Panc1 (cell line): ENCODE data around the gene COPZ2. TPM values are rescaled to one million over a fixed set of nuclear protein-coding genes. Genes with fewer than 3 reads are reported as not detected.
"Not testable (repeated sequence)": the region's sequence is repeated elsewhere in the genome, so short reads cannot be mapped to it uniquely, and the experiment has no call there.

Experiments used
- ATAC-seq: fragments of 200-7000 bp; cut with Tn5 transposase; 2 replicates; pipeline ENCODE4 v1.9.1; 2020; ENCODE audit warnings: mild to moderate bottlenecking, moderate library complexity
- BruUV-seq: library from RNA; stranded (reverse); fragments of 400-500 nt; replicated peaks from 2 replicates; lab custom pipeline; 2021; lab: Mats Ljungman, UMichigan
- CTCF ChIA-PET: fragments of 300-600 bp; sonication (Branson Sonifier 250); formaldehyde crosslinking; loops from one replicate; lab custom pipeline; 2022; ENCODE audit warnings: antibody characterized with exemption; lab: Charles Lee
- POLR2A ChIA-PET: fragments of 300-600 bp; sonication (Branson Sonifier 250); formaldehyde crosslinking; loops from one replicate; lab custom pipeline; 2022; ENCODE audit warnings: antibody characterized with exemption; lab: Charles Lee
- DNase-seq: peaks from one replicate; pipeline ENCODE4 v3.0.0-alpha.2; 2010; ENCODE audit warnings: low read depth, low spot score
- H3K27ac ChIP-seq: 2 replicates; pipeline ENCODE4 v1.5.1; 2011; ENCODE audit warnings: mild to moderate bottlenecking, low read length, inconsistent platforms
- H3K27me3 ChIP-seq: fragments of 200-500 bp; sonication (Bioruptor generic); 2 replicates; pipeline ENCODE4 v1.6.0; 2014; ENCODE audit warnings: low read length, inconsistent platforms; ENCODE audit not compliant: control insufficient read depth, insufficient read depth
- H3K36me3 ChIP-seq: fragments of 200-500 bp; sonication (Bioruptor generic); 2 replicates; pipeline ENCODE4 v1.5.1; 2014; ENCODE audit warnings: inconsistent platforms, mild to moderate bottlenecking, low read length, moderate library complexity; ENCODE audit not compliant: control insufficient read depth, insufficient read depth
- H3K4me1 ChIP-seq: 2 replicates; pipeline ENCODE4 v1.5.1; 2011; ENCODE audit warnings: inconsistent platforms, mild to moderate bottlenecking, low read length, moderate library complexity; ENCODE audit not compliant: control insufficient read depth, insufficient read depth
- H3K4me3 ChIP-seq, 2 experiments: 2 replicates each; pipeline ENCODE4 v1.5.1; 2011 to 2012; ENCODE audit warnings: low read depth in 2 of 2, low read length in 2 of 2, mild to moderate bottlenecking in 2 of 2, inconsistent platforms in 1 of 2, moderate library complexity in 1 of 2
- H3K9me3 ChIP-seq: fragments of 200-500 bp; sonication (Bioruptor generic); 2 replicates; pipeline ENCODE4 v1.5.1; 2014; ENCODE audit warnings: low read depth, mild to moderate bottlenecking, inconsistent platforms, low read length, moderate library complexity; ENCODE audit not compliant: control insufficient read depth, insufficient read depth
- POLR2AphosphoS5 ChIP-seq: IDR thresholded peaks from 2 replicates; pipeline ENCODE4 v1.6.1; 2012; ENCODE audit warnings: mild to moderate bottlenecking, low read depth, low read length, moderate library complexity
- SIN3A ChIP-seq: IDR thresholded peaks from 2 replicates; pipeline ENCODE4 v1.6.1; 2012; ENCODE audit warnings: low read depth, mild to moderate bottlenecking, low read length, moderate library complexity, borderline replicate concordance; ENCODE audit not compliant: insufficient read depth
- TCF7L2 ChIP-seq: IDR thresholded peaks from 2 replicates; pipeline ENCODE4 v1.6.1; 2011; ENCODE audit warnings: mild to moderate bottlenecking, low read depth, low read length, inconsistent platforms
- in situ Hi-C: cut with HindIII; loops from 2 replicates; pipeline ENCODE4 v1.10.0; 2016; ENCODE audit warnings: low sequenced_read_pairs, low pct_unique_long_range_greater_than_20kb
- intact Hi-C: fragments of 100-400 bp; cut with micrococcal nuclease; formaldehyde crosslinking; loops from one replicate; pipeline ENCODE4 v1.10.0; 2022; ENCODE audit not compliant: unreplicated experiment
- total RNA-seq: library from RNA; stranded (reverse); gene quantifications from one replicate; pipeline ENCODE4 v1.2.1, GENCODE V29; 2021; ENCODE audit not compliant: unreplicated experiment
- TF ChIP-seq, protein P1 (sequence below), 2 experiments: IDR thresholded peaks; 2 replicates each; pipeline ENCODE4 v1.6.1; 2011 to 2012; ENCODE audit warnings: low read depth in 2 of 2, control low read depth in 1 of 2, low read length in 1 of 2, mild to moderate bottlenecking in 1 of 2, moderate library complexity in 1 of 2; ENCODE audit not compliant: insufficient read depth in 1 of 2
- TF ChIP-seq, protein P2 (sequence below): fragments of 450-650 bp; IDR thresholded peaks from 2 replicates; pipeline ENCODE4 v1.5.1; 2017; ENCODE audit warnings: mild to moderate bottlenecking

Gene COPZ2
- total RNA-seq, 1 experiment from 2014 or later = 5.4 TPM

DNA sequence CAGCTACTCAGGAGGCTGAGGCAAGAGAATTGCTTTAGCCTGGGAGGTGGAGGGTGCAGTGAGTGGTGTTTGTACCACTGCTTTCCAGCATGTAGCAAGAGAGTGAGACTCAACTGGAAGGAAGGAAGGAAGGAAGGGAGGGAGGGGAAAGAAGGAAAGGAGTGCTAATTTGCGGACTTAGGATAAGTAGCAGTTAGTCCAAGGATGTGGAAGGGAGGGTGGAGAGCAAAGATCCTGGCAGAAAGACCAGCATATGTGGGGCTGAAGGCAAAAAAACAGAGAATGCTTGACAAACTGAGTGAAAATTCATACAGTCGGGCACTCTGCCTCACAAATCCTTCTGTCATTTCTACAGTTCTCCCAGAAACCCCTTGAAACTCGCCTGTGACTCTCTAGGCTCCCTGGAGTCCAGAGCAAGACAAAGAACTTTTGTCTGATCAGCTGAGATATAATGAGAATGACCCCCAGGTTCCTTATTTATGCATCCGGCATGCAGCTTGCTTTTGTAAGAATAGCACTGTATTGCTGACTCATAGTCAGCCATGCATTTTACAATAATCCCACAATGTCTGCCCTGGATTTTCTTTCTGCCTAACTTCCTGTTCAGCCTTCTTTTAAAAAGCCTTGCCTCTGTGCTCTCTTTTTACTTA lies 35.2 kb downstream of the COPZ2 start:
- no peak overlapping the region for H3K4me3 ChIP-seq
- intact Hi-C loops (no loop called here), in situ Hi-C loops (no loop called here)
- H3K9me3 ChIP-seq = no peaks in the 10 kb centered on the region
- H3K27me3 ChIP-seq = no peaks in the 10 kb centered on the region
- no TSS peak for BruUV-seq
- POLR2A ChIA-PET = no interaction called here
- CTCF ChIA-PET = interaction anchor here (0.5 kb wide), 1 partner anchor 31 kb away, joined by 3 read pairs; the partner anchor contains the start of gene CDK5RAP3
- no peaks in the 10 kb centered on the region for H3K36me3 ChIP-seq
- H3K27ac ChIP-seq = peak overlapping the region; percentile 89
- ATAC-seq = peak; percentile 82
- TF ChIP-seq, protein P1, sequence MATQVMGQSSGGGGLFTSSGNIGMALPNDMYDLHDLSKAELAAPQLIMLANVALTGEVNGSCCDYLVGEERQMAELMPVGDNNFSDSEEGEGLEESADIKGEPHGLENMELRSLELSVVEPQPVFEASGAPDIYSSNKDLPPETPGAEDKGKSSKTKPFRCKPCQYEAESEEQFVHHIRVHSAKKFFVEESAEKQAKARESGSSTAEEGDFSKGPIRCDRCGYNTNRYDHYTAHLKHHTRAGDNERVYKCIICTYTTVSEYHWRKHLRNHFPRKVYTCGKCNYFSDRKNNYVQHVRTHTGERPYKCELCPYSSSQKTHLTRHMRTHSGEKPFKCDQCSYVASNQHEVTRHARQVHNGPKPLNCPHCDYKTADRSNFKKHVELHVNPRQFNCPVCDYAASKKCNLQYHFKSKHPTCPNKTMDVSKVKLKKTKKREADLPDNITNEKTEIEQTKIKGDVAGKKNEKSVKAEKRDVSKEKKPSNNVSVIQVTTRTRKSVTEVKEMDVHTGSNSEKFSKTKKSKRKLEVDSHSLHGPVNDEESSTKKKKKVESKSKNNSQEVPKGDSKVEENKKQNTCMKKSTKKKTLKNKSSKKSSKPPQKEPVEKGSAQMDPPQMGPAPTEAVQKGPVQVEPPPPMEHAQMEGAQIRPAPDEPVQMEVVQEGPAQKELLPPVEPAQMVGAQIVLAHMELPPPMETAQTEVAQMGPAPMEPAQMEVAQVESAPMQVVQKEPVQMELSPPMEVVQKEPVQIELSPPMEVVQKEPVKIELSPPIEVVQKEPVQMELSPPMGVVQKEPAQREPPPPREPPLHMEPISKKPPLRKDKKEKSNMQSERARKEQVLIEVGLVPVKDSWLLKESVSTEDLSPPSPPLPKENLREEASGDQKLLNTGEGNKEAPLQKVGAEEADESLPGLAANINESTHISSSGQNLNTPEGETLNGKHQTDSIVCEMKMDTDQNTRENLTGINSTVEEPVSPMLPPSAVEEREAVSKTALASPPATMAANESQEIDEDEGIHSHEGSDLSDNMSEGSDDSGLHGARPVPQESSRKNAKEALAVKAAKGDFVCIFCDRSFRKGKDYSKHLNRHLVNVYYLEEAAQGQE (IDR thresholded peaks at IDR 0.05; ENCODE audit: insufficient read depth in 1 of 2, low read depth in 2 of 2, low read length in 1 of 2) = no peak
- peaks cover 34% of the 10 kb centered on the region for H3K4me1 ChIP-seq
- DNase-seq = no peak

DNA sequence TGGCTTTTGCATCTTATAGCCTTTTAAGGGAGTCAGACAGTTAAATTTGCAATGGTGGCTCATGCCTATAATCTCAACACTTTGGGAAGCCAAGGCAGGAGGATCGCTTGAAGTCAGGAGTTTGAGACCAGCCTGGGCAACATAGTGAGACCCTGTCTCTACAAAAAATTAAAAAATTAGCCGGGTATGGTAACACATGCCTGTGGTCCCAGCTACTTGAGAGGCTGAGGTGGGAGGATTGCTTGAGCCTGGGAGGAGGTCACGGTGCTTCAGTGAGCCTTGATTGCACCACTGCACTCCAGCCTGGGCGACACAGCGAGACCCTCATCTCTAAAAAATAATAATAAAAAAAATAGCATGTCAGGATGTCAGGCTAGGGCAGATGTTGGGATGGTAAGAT lies 35.9 kb downstream of the COPZ2 start:
- H3K9me3 ChIP-seq, H3K36me3 ChIP-seq, intact Hi-C loops, ATAC-seq, H3K4me3 ChIP-seq, H3K27me3 ChIP-seq, BruUV-seq, DNase-seq, in situ Hi-C loops: not testable (repeated sequence)
- POLR2A ChIA-PET = interaction anchor here (0.5 kb wide), 1 partner anchor 110 kb away, joined by 5 read pairs; no protein-coding TSS in a partner anchor
- Histone ChIP-seq H3K27ac (peak overlapping the region; percentile 89), H3K4me1 (peaks cover 34% of the 10 kb centered on the region)
- CTCF ChIA-PET = interaction anchor here (0.6 kb wide), 1 partner anchor 23 kb away, joined by 9 read pairs; no protein-coding TSS in a partner anchor

DNA sequence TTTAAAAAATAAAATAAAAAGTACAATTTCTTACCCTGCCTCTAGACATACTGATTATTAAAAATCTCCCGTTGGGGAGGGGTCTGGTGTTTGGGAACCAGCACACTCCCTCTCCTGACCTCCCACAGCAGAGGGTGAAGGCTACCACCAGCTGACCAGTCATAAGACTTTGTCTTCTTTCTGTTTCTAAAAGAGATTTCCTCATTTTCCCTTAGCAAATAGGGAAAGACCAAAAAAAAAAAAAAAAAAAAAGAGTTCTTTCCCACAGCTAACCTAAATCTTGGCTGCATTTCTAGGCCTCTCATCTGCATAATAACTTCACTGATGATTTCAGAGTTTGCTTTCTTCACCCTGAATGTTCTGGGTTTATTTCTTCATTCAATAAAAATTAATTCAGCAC lies 36.4 kb downstream of the COPZ2 start:
- ATAC-seq (no peak), DNase-seq (no peak)
- Histone ChIP-seq H3K27me3 (no peaks in the 10 kb centered on the region), H3K27ac (peak overlapping the region; percentile 2; the same call in 1 of the 2 replicates), H3K4me1 (peaks cover 34% of the 10 kb centered on the region), H3K36me3 (no peaks in the 10 kb centered on the region), H3K4me3 (no peak overlapping the region), H3K9me3 (no peaks in the 10 kb centered on the region)
- BruUV-seq = no TSS peak
- TF ChIP-seq, protein P1 (IDR thresholded peaks at IDR 0.05; ENCODE audit: insufficient read depth in 1 of 2, low read depth in 2 of 2, low read length in 1 of 2) = no peak
- TF ChIP-seq SIN3A (no peak), TCF7L2 (no peak), POLR2AphosphoS5 (no peak)
- TF ChIP-seq, protein P2, sequence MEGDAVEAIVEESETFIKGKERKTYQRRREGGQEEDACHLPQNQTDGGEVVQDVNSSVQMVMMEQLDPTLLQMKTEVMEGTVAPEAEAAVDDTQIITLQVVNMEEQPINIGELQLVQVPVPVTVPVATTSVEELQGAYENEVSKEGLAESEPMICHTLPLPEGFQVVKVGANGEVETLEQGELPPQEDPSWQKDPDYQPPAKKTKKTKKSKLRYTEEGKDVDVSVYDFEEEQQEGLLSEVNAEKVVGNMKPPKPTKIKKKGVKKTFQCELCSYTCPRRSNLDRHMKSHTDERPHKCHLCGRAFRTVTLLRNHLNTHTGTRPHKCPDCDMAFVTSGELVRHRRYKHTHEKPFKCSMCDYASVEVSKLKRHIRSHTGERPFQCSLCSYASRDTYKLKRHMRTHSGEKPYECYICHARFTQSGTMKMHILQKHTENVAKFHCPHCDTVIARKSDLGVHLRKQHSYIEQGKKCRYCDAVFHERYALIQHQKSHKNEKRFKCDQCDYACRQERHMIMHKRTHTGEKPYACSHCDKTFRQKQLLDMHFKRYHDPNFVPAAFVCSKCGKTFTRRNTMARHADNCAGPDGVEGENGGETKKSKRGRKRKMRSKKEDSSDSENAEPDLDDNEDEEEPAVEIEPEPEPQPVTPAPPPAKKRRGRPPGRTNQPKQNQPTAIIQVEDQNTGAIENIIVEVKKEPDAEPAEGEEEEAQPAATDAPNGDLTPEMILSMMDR = no peak
- in situ Hi-C loops = no loop called here
- ChIA-PET CTCF (interaction anchor here (0.6 kb wide), 1 partner anchor 22 kb away, joined by 9 read pairs; no protein-coding TSS in a partner anchor), POLR2A (interaction anchor here (0.5 kb wide), 1 partner anchor 110 kb away, joined by 5 read pairs; no protein-coding TSS in a partner anchor)
- intact Hi-C loops = no loop called here
